Middle frontal gyrus (tissue), 1 donor: Measurements from ENCODE around the gene C6orf163.
"Not testable (repeated sequence)": the region's sequence is repeated elsewhere in the genome, so short reads cannot be mapped to it uniquely, and the experiment has no call there.

ENCODE experiments used
- DNase-seq: peaks from one replicate; pipeline ENCODE4 v3.0.0-alpha.2; 2015; ENCODE audit warnings: low spot score; ENCODE audit errors: extremely low spot score

The C6orf163 gene

GRCh38 chr6:87344731-87345130 lies at the start of gene C6orf163:
TSS of gene C6orf163 (plus strand) at chr6:87344813. CDS start at chr6:87345100, 287 bp downstream.
- DNase-seq: no peak

- DNase-seq: no peak
These were observed 47.5 kb upstream of the C6orf163 start for GRCh38 chr6:87297119-87297518.

- DNase-seq: not testable (repeated sequence)
These were observed 43.3 kb upstream of the C6orf163 start for GRCh38 chr6:87301277-87301676.

GRCh38 chr6:87308970-87309369 lies 35.6 kb upstream of the C6orf163 start:
- DNase-seq: no peak

GRCh38 chr6:87312860-87313259 lies 31.8 kb upstream of the C6orf163 start:
- no peak for DNase-seq

- no peak for DNase-seq
These were observed 29.5 kb upstream of the C6orf163 start for GRCh38 chr6:87315071-87315470.

- no peak for DNase-seq
These were observed 25.2 kb upstream of the C6orf163 start for GRCh38 chr6:87319271-87319987.

- DNase-seq: peak; percentile 46
These were observed 22.1 kb upstream of the C6orf163 start, which contains the start of gene SMIM8 for GRCh38 chr6:87322304-87323212. TSS of gene SMIM8 (plus strand) at chr6:87322588. CDS start at chr6:87337032, 14,444 bp downstream.

GRCh38 chr6:87323880-87324279 lies 20.7 kb upstream of the C6orf163 start:
- DNase-seq: not testable (repeated sequence)

- no peak for DNase-seq
These were observed 13.7 kb upstream of the C6orf163 start for GRCh38 chr6:87330961-87331360.

- no peak for DNase-seq
These were observed 11.6 kb upstream of the C6orf163 start for GRCh38 chr6:87333033-87333432.

- DNase-seq: no peak
These were observed 10.9 kb upstream of the C6orf163 start for GRCh38 chr6:87333591-87334181.

GRCh38 chr6:87334683-87335082 lies 9.9 kb upstream of the C6orf163 start:
- DNase-seq: no peak

- DNase-seq: no peak
These were observed 8.2 kb upstream of the C6orf163 start for GRCh38 chr6:87336367-87336766.

GRCh38 chr6:87340230-87340629 lies 4.4 kb upstream of the C6orf163 start:
- DNase-seq: no peak

GRCh38 chr6:87341158-87341557 lies 3.5 kb upstream of the C6orf163 start:
- no peak for DNase-seq

GRCh38 chr6:87341899-87342298 lies 2.7 kb upstream of the C6orf163 start:
- no peak for DNase-seq

- no peak for DNase-seq
These were observed 1.8 kb upstream of the C6orf163 start for GRCh38 chr6:87342829-87343228.

- DNase-seq: no peak
These were observed 2.1 kb downstream of the C6orf163 start for GRCh38 chr6:87346700-87347099.

GRCh38 chr6:87349896-87350295 lies 5.3 kb downstream of the C6orf163 start:
- no peak for DNase-seq

GRCh38 chr6:87350516-87350915 lies 5.9 kb downstream of the C6orf163 start:
- DNase-seq: no peak

GRCh38 chr6:87351583-87351982 lies 7.0 kb downstream of the C6orf163 start:
- no peak for DNase-seq
